NCI-H128 (cell line): ENCODE measurements around the gene CCDC201.
A peak's percentile ranks its signal among the peaks of the same experiment; 100 is the strongest.
"Not testable (repeated sequence)": the region's sequence is repeated elsewhere in the genome, so short reads cannot be mapped to it uniquely, and the experiment has no call there.

ENCODE experiments used
- DNase-seq: peaks from one replicate; lab custom pipeline; 2025; ENCODE audit not compliant: unreplicated experiment; lab: John Stamatoyannopoulos, UW

The CCDC201 gene

GRCh38 chr7:45874408-45875131 is 1.7 kb upstream of the CCDC201 start:
- DNase-seq = no peak

- DNase-seq = no peak
Measured at GRCh38 chr7:45873355-45873754, 473 bp upstream of the CCDC201 start.

- no peak for DNase-seq
Measured at GRCh38 chr7:45872116-45873034, 507 bp downstream of the CCDC201 start.

GRCh38 chr7:45869426-45869825 is 3.5 kb downstream of the CCDC201 start:
- no peak for DNase-seq

- no peak for DNase-seq
Measured at GRCh38 chr7:45867471-45867870, 5.4 kb downstream of the CCDC201 start.

- no peak for DNase-seq
Measured at GRCh38 chr7:45865594-45866410, 7.1 kb downstream of the CCDC201 start.

GRCh38 chr7:45863715-45864114 is 9.2 kb downstream of the CCDC201 start:
- DNase-seq = no peak

GRCh38 chr7:45856888-45857287 is 16.0 kb downstream of the CCDC201 start:
- not testable (repeated sequence) for DNase-seq

GRCh38 chr7:45855680-45856079 is 17.2 kb downstream of the CCDC201 start:
- DNase-seq = not testable (repeated sequence)

- DNase-seq = not testable (repeated sequence)
Measured at GRCh38 chr7:45853491-45853890, 19.4 kb downstream of the CCDC201 start.

- not testable (repeated sequence) for DNase-seq
Measured at GRCh38 chr7:45852984-45853383, 19.9 kb downstream of the CCDC201 start.

GRCh38 chr7:45848734-45849133 is 24.1 kb downstream of the CCDC201 start:
- DNase-seq = not testable (repeated sequence)

GRCh38 chr7:45846536-45846935 is 26.3 kb downstream of the CCDC201 start:
- DNase-seq = not testable (repeated sequence)

- DNase-seq = peak; percentile 20
Measured at GRCh38 chr7:45841926-45842717, 30.8 kb downstream of the CCDC201 start.

GRCh38 chr7:45838852-45839251 is 34.0 kb downstream of the CCDC201 start:
- DNase-seq = not testable (repeated sequence)

- not testable (repeated sequence) for DNase-seq
Measured at GRCh38 chr7:45832433-45833177, 40.3 kb downstream of the CCDC201 start.

- DNase-seq = not testable (repeated sequence)
Measured at GRCh38 chr7:45829846-45830245, 43.0 kb downstream of the CCDC201 start.

GRCh38 chr7:45827731-45828130 is 45.2 kb downstream of the CCDC201 start:
- not testable (repeated sequence) for DNase-seq

- DNase-seq = not testable (repeated sequence)
Measured at GRCh38 chr7:45826550-45826949, 46.3 kb downstream of the CCDC201 start.

GRCh38 chr7:45818763-45819162 is 54.1 kb downstream of the CCDC201 start:
- DNase-seq = not testable (repeated sequence)
